Ectodermal cell (in vitro differentiated cells): Measurements from ENCODE around the gene NEK10.

Source experiments
- H3K27ac ChIP-seq: 2 replicates; pipeline ENCODE4 v1.7.0; 2013; ENCODE audit warnings: mild to moderate bottlenecking, low read depth, low read length; ENCODE audit not compliant: insufficient read depth, poor library complexity, severe bottlenecking
- H3K27me3 ChIP-seq: 2 replicates; pipeline ENCODE4 v1.7.0; 2013; ENCODE audit warnings: mild to moderate bottlenecking, low read length; ENCODE audit not compliant: insufficient read depth, control insufficient read depth, poor library complexity, severe bottlenecking
- H3K36me3 ChIP-seq: one replicate; pipeline ENCODE4 v1.7.0; 2013; ENCODE audit warnings: low read length; ENCODE audit not compliant: control insufficient read depth, insufficient read depth
- H3K4me1 ChIP-seq: one replicate; pipeline ENCODE4 v1.7.0; 2013; ENCODE audit warnings: low read length; ENCODE audit not compliant: control insufficient read depth, insufficient read depth
- H3K4me3 ChIP-seq: 2 replicates; pipeline ENCODE4 v1.7.0; 2013; ENCODE audit warnings: low read depth, low read length, control low read depth; ENCODE audit not compliant: insufficient read depth
- H3K9me3 ChIP-seq: 2 replicates; pipeline ENCODE4 v1.7.0; 2013; ENCODE audit warnings: mild to moderate bottlenecking, low read length, moderate library complexity; ENCODE audit not compliant: control insufficient read depth
- WGBS, 2 experiments: methylation state at CpG; one replicate each; pipeline ENCODE4 v1.1.7; 2013; ENCODE audit warnings: missing lambda C conversion rate in 2 of 2; 5-methylcytosine and 5-hydroxymethylcytosine counted together

The NEK10 gene

DNA sequence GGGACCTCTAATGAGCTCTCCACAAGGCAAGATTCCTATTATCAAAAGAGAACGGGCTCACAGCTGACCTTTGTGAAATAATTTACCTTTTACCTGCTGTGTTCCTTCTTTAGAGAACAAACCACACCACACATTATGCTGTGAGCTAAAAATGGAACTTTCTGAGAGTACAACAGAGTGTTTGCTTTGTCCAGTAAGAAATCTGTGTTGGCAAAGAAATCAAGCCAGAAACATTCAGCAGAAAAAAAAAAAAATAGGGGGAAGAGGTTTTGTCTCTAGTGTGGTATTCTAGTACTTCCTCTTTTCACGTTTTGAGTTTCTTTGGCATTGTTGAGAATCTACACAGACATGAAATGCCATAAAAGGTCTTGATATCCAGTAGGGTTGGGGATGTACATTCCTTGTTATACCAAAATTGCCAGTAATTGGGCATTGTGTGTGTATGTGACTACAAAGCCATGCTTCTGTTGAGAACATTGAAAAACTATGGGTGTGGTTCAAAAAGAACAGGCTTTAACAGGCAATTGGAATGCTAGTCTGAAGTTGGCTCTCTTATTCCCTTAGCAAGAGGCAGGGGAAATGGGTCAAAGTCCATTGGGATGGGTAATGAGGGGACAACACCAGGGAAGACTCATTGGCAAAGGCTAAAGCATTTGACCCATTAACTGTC is 273.5 kb downstream of the NEK10 start:
- H3K9me3 ChIP-seq = no peaks in the 10 kb centered on the region
- H3K4me3 ChIP-seq = no peak overlapping the region
- no peak overlapping the region for H3K27ac ChIP-seq
- WGBS, 2 experiments = 61% methylated on average over 2 of the region's 2 CpGs
- H3K27me3 ChIP-seq = no peaks in the 10 kb centered on the region
- no peaks in the 10 kb centered on the region for H3K36me3 ChIP-seq
- H3K4me1 ChIP-seq = no peaks in the 10 kb centered on the region

DNA sequence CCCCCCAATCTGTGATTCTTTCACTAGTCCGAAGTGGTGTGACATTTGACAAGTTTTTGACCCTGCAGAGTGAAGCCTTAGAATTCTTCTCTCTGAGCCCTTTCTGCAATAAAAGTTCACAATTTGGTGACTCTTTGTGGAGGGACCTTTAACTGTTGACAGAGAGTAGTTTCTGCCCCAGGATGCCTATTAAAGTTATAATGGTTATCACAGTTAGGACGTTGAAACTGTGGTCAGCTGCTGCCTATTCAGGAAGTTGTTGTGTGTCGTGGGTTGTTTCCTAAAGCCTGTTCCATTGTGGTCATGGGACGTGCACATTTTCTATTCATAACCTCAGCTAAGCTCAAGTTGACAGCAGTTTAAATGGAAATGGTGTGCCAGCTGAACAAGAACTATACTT is 274.5 kb downstream of the NEK10 start:
- no peaks in the 10 kb centered on the region for H3K4me1 ChIP-seq
- no peaks in the 10 kb centered on the region for H3K9me3 ChIP-seq
- 76% methylated on average over 4 of the region's 4 CpGs for WGBS, 2 experiments
- H3K27ac ChIP-seq = no peak overlapping the region
- H3K27me3 ChIP-seq = no peaks in the 10 kb centered on the region
- no peak overlapping the region for H3K4me3 ChIP-seq
- H3K36me3 ChIP-seq = no peaks in the 10 kb centered on the region

DNA sequence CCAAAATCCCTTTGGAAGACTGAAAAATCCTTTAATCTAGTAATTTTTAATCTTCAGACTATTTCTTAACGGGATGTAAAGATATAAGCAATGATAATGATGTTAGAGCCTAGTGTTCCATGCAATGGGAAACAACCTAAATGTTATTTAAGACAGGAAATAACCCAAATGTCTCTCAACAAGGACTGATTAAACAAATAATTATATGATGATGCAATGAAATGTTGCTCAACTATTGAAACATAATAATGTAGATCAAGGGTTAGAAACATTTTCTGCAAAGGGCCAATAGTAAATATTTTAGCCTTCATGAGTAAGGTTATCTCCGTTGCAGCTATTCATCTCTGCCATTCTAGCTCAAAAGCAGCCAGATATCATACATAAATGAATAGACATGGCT is 275.4 kb downstream of the NEK10 start:
- Histone ChIP-seq H3K36me3 (no peaks in the 10 kb centered on the region), H3K27me3 (no peaks in the 10 kb centered on the region), H3K4me3 (no peak overlapping the region), H3K4me1 (no peaks in the 10 kb centered on the region), H3K27ac (no peak overlapping the region), H3K9me3 (no peaks in the 10 kb centered on the region)
- whole genome bisulfite sequencing, 2 experiments = 0% methylated on average over 1 of the region's 2 CpGs

DNA sequence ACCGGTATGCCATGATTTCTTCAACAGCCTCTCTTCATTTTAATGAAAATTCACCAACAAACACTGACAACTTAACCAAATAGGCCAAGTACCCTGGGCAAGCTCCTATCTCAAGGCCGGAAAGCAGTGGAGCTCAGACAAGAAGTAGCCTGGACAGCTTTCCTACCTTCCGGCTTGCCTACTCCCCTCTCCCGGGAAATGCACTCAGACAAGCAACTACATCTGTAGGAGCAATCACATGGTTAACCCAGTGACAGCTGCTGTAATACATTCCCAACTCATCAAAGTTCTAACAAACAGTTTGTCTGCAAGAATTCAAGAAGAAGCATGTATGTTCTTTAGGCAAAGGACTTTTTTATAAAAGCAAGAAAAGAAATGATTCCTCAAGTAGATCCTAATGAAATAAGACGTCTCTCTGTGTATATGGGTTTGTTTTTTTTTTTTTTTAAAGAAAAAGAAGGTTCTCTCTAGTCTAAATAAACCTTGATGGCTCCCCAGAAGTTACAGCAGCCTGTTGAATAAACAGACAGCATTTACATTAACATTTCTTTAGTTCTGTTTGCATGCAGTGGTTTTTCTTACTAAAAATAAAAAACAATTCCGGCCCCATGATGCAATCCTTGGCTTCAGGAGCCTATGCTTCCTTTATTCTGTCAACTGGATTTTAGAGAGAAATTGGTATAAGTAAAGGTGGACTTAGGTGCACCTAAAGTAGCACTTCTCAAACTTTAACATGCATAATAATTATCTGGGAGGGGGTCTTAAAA is 278.7 kb downstream of the NEK10 start:
- Histone ChIP-seq H3K27me3 (no peaks in the 10 kb centered on the region), H3K4me3 (no peak overlapping the region), H3K27ac (no peak overlapping the region), H3K4me1 (peaks cover 4% of the 10 kb centered on the region), H3K36me3 (no peaks in the 10 kb centered on the region), H3K9me3 (no peaks in the 10 kb centered on the region)
- WGBS, 2 experiments = 85 to 88% methylated on average over 5 to 6 of the region's 6 CpGs

DNA sequence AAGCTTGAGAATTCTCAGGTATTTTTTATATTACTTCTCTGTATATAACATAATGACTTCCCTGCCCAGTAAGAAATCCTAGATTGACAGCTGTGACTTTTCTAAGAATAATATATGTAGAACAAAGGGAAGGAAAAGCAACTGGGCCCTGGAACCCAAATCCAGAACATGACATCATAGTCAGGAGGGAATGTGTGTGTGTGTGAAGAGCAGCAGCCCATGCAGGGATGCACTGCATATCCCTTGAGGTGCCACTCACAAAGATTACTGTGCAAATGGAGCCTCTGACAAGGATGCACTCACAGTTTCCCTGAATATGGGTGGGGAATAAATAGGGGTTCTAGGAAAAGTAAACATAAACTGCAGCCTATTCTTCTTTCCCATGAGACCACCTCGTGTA is 279.5 kb downstream of the NEK10 start:
- Histone ChIP-seq H3K4me1 (peaks cover 4% of the 10 kb centered on the region), H3K27ac (no peak overlapping the region), H3K4me3 (no peak overlapping the region), H3K36me3 (no peaks in the 10 kb centered on the region), H3K9me3 (no peaks in the 10 kb centered on the region), H3K27me3 (no peaks in the 10 kb centered on the region)
- WGBS, 2 experiments = 88 to 89% methylated on average over 1 of the region's 1 CpG

DNA sequence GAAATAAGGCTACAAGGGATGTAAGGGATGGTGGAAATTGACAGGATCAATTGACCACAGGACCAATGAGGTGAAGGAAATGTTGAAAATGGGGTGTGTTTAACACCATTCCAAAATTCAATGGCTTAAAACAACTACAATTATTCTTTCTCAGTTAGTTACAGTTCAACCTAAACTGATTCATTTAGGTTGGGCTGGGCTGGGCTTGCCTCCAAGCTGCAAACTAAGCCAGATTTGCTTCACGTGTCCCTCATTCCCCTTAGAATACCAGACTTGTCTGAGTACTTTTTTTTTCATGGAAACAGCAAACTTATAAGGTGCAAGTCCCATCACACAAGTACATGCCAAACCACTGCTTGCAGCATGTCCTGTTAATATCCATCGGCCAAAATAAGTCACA is 280.1 kb downstream of the NEK10 start:
- peaks cover 4% of the 10 kb centered on the region for H3K4me1 ChIP-seq
- WGBS, 2 experiments = 92 to 95% methylated on average over 2 of the region's 2 CpGs

DNA sequence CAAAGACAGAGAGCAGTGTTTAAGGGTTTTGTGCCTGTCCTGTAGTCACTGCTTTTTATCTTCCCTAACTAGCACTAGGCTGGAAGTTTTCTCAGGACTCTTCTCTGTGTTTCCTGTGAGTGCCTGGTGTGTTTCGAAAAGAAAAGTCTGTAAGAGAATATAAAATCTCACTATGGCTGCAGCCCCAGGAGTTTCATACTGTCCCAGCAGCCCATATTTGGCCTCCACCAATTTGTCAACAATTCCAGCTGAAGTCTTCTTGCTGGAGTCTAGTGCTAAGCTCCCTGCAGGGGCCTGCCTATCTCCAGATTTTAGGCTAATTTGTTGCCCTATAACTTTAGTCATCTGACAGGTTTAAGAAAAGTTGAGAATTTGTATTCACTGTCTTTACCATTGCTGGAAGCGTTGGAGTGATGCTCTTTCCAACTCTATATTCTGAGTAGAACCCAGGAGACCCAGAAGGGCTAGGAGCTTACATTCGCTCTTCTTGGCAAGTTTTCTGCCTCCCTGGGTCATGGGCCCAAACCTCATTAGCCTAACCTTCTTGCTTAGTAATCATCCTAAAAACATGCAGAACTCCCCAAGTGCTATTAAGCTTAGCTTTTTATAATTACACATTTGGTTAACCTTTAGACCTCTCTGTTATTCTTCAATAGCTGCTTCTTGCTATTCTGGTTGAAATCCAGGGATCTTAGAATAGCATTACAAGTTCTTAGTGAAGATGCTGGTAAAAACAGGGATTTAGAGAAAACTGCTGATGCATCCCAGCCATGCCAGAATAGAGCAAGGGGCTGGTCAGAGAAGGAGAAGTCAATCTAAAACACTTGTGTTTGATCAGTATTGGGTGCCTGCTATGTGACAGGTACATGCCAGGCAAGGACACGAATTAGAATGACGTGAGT is 283.1 kb downstream of the NEK10 start:
- no peaks in the 10 kb centered on the region for H3K36me3 ChIP-seq
- H3K27me3 ChIP-seq = no peaks in the 10 kb centered on the region
- no peak overlapping the region for H3K27ac ChIP-seq
- peaks cover 4% of the 10 kb centered on the region for H3K4me1 ChIP-seq
- 91 to 98% methylated on average over 3 to 4 of the region's 5 CpGs for WGBS, 2 experiments
- no peaks in the 10 kb centered on the region for H3K9me3 ChIP-seq
- no peak overlapping the region for H3K4me3 ChIP-seq

More for the DNA sequence above, 280.1 kb downstream of the NEK10 start:
- Histone ChIP-seq H3K27ac (no peak overlapping the region), H3K27me3 (no peaks in the 10 kb centered on the region), H3K36me3 (no peaks in the 10 kb centered on the region), H3K9me3 (no peaks in the 10 kb centered on the region), H3K4me3 (no peak overlapping the region)

DNA sequence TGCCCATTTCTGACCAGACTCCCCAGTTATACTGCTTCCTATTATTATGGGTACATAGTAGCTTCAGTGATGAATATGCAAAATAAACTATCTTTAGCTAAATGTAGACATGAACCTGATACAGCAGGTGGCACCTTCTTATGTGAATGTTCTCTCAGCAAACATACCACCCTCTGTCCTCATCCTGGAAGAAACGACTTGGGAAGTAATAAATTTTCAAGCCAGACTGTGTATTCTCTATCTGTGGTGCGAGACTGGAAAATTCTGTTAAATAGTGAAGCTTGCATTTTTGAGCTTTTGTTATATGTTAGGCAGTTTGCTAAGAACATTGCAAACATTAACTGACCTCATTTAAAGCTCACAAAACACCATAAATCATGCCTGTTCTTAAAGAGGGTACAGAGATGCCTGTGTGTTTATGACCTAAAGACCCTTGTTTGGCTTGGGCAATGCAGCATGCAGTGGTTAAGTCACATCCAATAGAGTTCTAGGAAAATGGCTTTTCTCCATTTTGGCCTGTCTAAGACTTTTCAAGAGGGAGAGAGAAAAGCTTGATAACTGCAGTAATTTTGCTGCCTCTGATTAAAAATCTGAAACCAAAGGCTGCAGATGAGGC is 287.1 kb downstream of the NEK10 start:
- no peak overlapping the region for H3K27ac ChIP-seq
- 81 to 86% methylated on average over 2 of the region's 2 CpGs for WGBS, 2 experiments
- H3K36me3 ChIP-seq = no peaks in the 10 kb centered on the region
- H3K4me3 ChIP-seq = no peak overlapping the region
- H3K4me1 ChIP-seq = peaks cover 4% of the 10 kb centered on the region
- no peaks in the 10 kb centered on the region for H3K9me3 ChIP-seq
- H3K27me3 ChIP-seq = no peaks in the 10 kb centered on the region

DNA sequence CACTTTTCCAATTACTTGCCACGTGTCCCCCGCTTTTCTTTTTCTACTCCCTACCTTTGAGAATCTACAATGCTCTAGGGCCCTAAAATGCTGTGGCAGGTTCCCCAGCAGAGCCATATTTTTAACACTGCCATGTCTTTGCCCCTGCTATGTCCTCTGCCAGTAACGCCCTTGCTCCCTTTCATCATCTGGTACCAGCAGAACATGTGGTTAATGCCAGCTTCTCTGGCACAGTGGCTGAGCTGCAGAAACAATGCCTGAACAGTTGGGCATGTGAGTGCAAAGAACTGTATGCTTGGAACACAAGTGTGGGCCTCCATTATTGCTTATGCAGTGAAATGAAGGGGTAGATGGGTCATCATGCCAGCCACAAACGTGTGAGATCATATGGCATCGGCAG is 287.6 kb downstream of the NEK10 start:
- Histone ChIP-seq H3K27me3 (no peaks in the 10 kb centered on the region), H3K36me3 (no peaks in the 10 kb centered on the region), H3K9me3 (no peaks in the 10 kb centered on the region), H3K4me1 (peaks cover 4% of the 10 kb centered on the region), H3K27ac (no peak overlapping the region), H3K4me3 (no peak overlapping the region)
- WGBS, 2 experiments = 96 to 98% methylated on average over 5 of the region's 5 CpGs

DNA sequence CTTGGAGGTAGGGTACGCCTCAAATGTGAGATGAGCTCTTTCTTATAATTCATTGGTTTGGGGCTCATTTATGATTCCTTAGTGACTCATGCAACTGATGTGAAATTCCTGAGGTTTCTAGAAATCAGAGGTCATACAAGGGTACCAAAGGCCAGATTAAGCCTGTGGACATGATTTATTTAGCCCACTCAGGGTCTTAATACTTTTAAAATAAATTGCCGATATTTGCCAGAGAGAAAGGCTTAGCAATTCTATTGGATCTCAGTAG is 289.0 kb downstream of the NEK10 start:
- Histone ChIP-seq H3K4me1 (no peaks in the 10 kb centered on the region), H3K27ac (no peak overlapping the region), H3K36me3 (no peaks in the 10 kb centered on the region), H3K27me3 (no peaks in the 10 kb centered on the region), H3K9me3 (no peaks in the 10 kb centered on the region), H3K4me3 (no peak overlapping the region)
- 93 to 94% methylated on average over 2 of the region's 2 CpGs for whole genome bisulfite sequencing, 2 experiments
